ENCODE results near the gene BSG.

Gene BSG

GRCh38 chr19:622666-623065 lies 50.3 kb downstream of the BSG start:
- H2AFZ ChIP-seq (ENCODE audit: low read depth, low read length), result no peak overlapping the region
- H3K9ac ChIP-seq (ENCODE audit: low read length), result no peak overlapping the region
- TF ChIP-seq, protein P1, sequence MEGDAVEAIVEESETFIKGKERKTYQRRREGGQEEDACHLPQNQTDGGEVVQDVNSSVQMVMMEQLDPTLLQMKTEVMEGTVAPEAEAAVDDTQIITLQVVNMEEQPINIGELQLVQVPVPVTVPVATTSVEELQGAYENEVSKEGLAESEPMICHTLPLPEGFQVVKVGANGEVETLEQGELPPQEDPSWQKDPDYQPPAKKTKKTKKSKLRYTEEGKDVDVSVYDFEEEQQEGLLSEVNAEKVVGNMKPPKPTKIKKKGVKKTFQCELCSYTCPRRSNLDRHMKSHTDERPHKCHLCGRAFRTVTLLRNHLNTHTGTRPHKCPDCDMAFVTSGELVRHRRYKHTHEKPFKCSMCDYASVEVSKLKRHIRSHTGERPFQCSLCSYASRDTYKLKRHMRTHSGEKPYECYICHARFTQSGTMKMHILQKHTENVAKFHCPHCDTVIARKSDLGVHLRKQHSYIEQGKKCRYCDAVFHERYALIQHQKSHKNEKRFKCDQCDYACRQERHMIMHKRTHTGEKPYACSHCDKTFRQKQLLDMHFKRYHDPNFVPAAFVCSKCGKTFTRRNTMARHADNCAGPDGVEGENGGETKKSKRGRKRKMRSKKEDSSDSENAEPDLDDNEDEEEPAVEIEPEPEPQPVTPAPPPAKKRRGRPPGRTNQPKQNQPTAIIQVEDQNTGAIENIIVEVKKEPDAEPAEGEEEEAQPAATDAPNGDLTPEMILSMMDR (IDR thresholded peaks at IDR 0.05; ENCODE audit: low read depth, low read length), result no peak
- TF ChIP-seq EZH2phosphoT487 (IDR thresholded peaks at IDR 0.05; ENCODE audit: low read depth), result no peak
- H4K20me1 ChIP-seq (ENCODE audit: insufficient read depth, low read length), result 0 out of 2 replicates have a peak, but pooled peaks cover 3% of the 10 kb centered on the region
- peaks cover 7% of the 10 kb centered on the region; the same call in 1 of the 2 replicates for H3K79me2 ChIP-seq (ENCODE audit: low read length)
- H3K9me3 ChIP-seq (ENCODE audit: insufficient read depth, low read length), result no peaks in the 10 kb centered on the region
- H3K36me3 ChIP-seq (replicated peaks; ENCODE audit: low read depth, low read length), result peaks cover 33% of the 10 kb centered on the region
- H3K4me3 ChIP-seq (ENCODE audit: low read length), result no peak overlapping the region
- no peaks in the 10 kb centered on the region for H3K27me3 ChIP-seq (ENCODE audit: low read depth, low read length)
- no peak overlapping the region for H3K27ac ChIP-seq (ENCODE audit: low read length)
- no peaks in the 10 kb centered on the region for H3K4me1 ChIP-seq (ENCODE audit: low read length)
- H3K4me2 ChIP-seq (ENCODE audit: low read length), result no peak overlapping the region

DNA sequence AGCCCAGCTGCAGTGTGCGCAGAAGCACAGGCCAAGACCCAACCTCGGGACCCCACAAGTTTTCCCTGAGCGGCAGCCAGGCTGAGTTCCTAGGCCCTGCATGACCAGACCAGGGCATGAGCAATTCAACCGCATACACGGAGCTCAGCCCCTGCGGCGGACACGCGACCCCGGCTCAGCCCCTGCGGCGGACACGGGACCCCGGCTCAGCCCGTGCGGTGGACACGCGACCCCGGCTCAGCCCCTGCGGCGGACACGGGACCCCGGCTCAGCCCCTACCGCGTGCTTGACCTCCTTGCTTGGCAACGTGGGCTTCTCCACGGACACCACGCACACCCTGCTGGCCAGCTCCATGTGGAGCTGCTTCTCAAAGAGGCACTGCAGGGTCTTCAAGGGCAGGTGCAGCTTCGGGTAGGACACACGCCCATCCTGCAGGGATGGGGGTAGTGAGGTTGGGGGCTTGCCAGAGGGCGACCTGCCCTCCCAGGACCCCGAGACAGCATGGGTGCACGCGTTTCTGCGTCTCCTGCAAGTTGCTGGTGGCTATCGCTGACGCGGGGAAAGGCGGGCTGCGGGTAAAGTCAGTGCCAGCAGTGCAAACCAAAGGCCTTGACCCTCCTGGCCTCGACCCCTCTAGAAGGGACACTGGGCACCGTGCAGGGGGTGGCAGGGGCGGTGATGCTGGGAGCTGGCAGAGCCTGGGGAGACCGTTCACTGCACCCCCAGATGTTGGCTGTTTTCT lies 51.0 kb downstream of the BSG start:
- no peak overlapping the region for H3K27ac ChIP-seq (ENCODE audit: low read length)
- no peak overlapping the region for H3K4me2 ChIP-seq (ENCODE audit: low read length)
- TF ChIP-seq, protein P1 (IDR thresholded peaks at IDR 0.05; ENCODE audit: low read depth, low read length), result no peak
- TF ChIP-seq EZH2phosphoT487 (IDR thresholded peaks at IDR 0.05; ENCODE audit: low read depth), result no peak
- H3K4me3 ChIP-seq (ENCODE audit: low read length), result no peak overlapping the region
- H3K27me3 ChIP-seq (ENCODE audit: low read depth, low read length), result no peaks in the 10 kb centered on the region
- no peaks in the 10 kb centered on the region for H3K9me3 ChIP-seq (ENCODE audit: insufficient read depth, low read length)
- no peak overlapping the region for H2AFZ ChIP-seq (ENCODE audit: low read depth, low read length)
- no peaks in the 10 kb centered on the region for H3K4me1 ChIP-seq (ENCODE audit: low read length)
- H3K79me2 ChIP-seq (ENCODE audit: low read length), result peaks cover 13% of the 10 kb centered on the region
- H3K36me3 ChIP-seq (replicated peaks; ENCODE audit: low read depth, low read length), result peaks cover 34% of the 10 kb centered on the region
- H4K20me1 ChIP-seq (ENCODE audit: insufficient read depth, low read length), result 0 out of 2 replicates have a peak, but pooled peaks cover 3% of the 10 kb centered on the region
- no peak overlapping the region for H3K9ac ChIP-seq (ENCODE audit: low read length)

- Histone ChIP-seq H3K4me1 (ENCODE audit: low read length) (no peaks in the 10 kb centered on the region), H3K9me3 (ENCODE audit: insufficient read depth, low read length) (no peaks in the 10 kb centered on the region), H3K4me3 (ENCODE audit: low read length) (no peak overlapping the region), H3K27ac (ENCODE audit: low read length) (no peak overlapping the region), H3K27me3 (ENCODE audit: low read depth, low read length) (no peaks in the 10 kb centered on the region), H3K79me2 (ENCODE audit: low read length) (peaks cover 19% of the 10 kb centered on the region), H3K36me3 (replicated peaks; ENCODE audit: low read depth, low read length) (peaks cover 37% of the 10 kb centered on the region), H2AFZ (ENCODE audit: low read depth, low read length) (no peak overlapping the region), H3K4me2 (ENCODE audit: low read length) (no peak overlapping the region), H4K20me1 (ENCODE audit: insufficient read depth, low read length) (0 out of 2 replicates have a peak, but pooled peaks cover 3% of the 10 kb centered on the region), H3K9ac (ENCODE audit: low read length) (no peak overlapping the region)
- TF ChIP-seq EZH2phosphoT487 (IDR thresholded peaks at IDR 0.05; ENCODE audit: low read depth), result no peak
- TF ChIP-seq, protein P1 (IDR thresholded peaks at IDR 0.05; ENCODE audit: low read depth, low read length), result no peak
Measured at GRCh38 chr19:623974-624373, 51.6 kb downstream of the BSG start.

- no peaks in the 10 kb centered on the region for H3K9me3 ChIP-seq (ENCODE audit: insufficient read depth, low read length)
- no peak overlapping the region for H3K4me3 ChIP-seq (ENCODE audit: low read length)
- 0 out of 2 replicates have a peak, but pooled peaks cover 3% of the 10 kb centered on the region for H4K20me1 ChIP-seq (ENCODE audit: insufficient read depth, low read length)
- H3K4me2 ChIP-seq (ENCODE audit: low read length), result no peak overlapping the region
- H3K4me1 ChIP-seq (ENCODE audit: low read length), result no peaks in the 10 kb centered on the region
- H3K9ac ChIP-seq (ENCODE audit: low read length), result no peak overlapping the region
- no peak overlapping the region for H2AFZ ChIP-seq (ENCODE audit: low read depth, low read length)
- TF ChIP-seq, protein P1 (IDR thresholded peaks at IDR 0.05; ENCODE audit: low read depth, low read length), result no peak
- no peak for TF ChIP-seq EZH2phosphoT487 (IDR thresholded peaks at IDR 0.05; ENCODE audit: low read depth)
- peaks cover 21% of the 10 kb centered on the region for H3K79me2 ChIP-seq (ENCODE audit: low read length)
- H3K27me3 ChIP-seq (ENCODE audit: low read depth, low read length), result no peaks in the 10 kb centered on the region
- no peak overlapping the region for H3K27ac ChIP-seq (ENCODE audit: low read length)
- peaks cover 38% of the 10 kb centered on the region for H3K36me3 ChIP-seq (replicated peaks; ENCODE audit: low read depth, low read length)
Measured at GRCh38 chr19:624433-625109, 52.2 kb downstream of the BSG start.

Measured in OCI-LY3 (cell line).